ENCODE results near the gene MPHOSPH10.
"Not testable (repeated sequence)": the region's sequence is repeated elsewhere in the genome, so short reads cannot be mapped to it uniquely, and the experiment has no call there.

Gene MPHOSPH10

GRCh38 chr2:71130152-71130904, at the start of gene MPHOSPH10, which contains the start of gene MCEE:
TSS of gene MPHOSPH10 (plus strand) at chr2:71130634. CDS start at chr2:71130666, 32 bp downstream.
TSS of gene MCEE (minus strand) at chr2:71130229. CDS start at chr2:71130219, 10 bp downstream.
- DNase-seq = peak; percentile 92

- no peak for DNase-seq
Observed at GRCh38 chr2:71082402-71083252, 47.8 kb upstream of the MPHOSPH10 start.

GRCh38 chr2:71083297-71083696, 47.1 kb upstream of the MPHOSPH10 start:
- DNase-seq = not testable (repeated sequence)

DNA sequence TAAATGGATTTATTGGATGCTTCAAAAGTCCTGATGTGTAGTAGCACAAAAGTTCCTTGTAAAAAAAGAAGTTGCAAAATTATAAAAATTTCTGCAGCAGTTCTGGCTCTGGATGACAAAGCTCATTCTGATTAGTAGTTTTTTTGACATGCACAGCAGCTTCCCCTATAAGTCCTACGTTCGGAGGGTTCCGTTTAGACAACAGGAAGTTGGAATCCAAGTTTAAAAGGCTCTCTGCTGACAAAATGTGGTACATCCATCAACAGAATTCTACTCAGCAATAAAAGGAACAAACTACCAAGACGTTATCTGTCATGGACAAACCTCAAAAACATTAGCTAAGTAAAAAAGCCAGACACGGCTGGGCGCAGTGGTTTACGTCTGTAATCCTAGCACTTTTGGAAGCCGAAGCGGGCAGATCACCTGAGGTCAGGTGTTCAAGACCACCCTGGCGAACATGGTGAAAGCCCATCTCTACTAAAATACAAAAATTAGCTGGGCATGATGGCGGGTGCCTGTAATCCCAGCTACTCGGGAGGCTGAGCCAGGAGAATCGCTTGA, 46.6 kb upstream of the MPHOSPH10 start:
- not testable (repeated sequence) for DNase-seq

- not testable (repeated sequence) for DNase-seq
Observed at GRCh38 chr2:71085325-71086003, 45.0 kb upstream of the MPHOSPH10 start.

GRCh38 chr2:71089475-71089874, 41.0 kb upstream of the MPHOSPH10 start:
- DNase-seq = not testable (repeated sequence)

DNA sequence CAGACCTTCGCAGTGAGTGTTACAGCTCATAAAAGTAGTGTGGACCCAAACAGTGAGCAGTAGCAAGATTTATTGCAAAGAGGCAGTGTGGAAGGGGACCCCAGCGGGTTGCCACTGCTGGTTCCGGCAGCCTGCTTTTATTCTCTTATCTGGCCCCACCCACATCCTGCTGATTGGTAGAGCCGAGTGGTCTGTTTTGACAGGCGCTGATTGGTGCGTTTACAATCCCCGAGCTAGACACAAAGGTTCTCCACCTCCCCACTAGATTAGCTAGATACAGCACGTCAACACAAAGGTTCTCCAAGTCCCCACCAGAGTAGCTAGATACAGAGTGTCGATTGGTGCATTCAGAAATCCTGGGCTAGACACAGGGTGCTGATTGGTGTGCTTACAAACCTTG, 38.6 kb upstream of the MPHOSPH10 start:
- DNase-seq = not testable (repeated sequence)

DNA sequence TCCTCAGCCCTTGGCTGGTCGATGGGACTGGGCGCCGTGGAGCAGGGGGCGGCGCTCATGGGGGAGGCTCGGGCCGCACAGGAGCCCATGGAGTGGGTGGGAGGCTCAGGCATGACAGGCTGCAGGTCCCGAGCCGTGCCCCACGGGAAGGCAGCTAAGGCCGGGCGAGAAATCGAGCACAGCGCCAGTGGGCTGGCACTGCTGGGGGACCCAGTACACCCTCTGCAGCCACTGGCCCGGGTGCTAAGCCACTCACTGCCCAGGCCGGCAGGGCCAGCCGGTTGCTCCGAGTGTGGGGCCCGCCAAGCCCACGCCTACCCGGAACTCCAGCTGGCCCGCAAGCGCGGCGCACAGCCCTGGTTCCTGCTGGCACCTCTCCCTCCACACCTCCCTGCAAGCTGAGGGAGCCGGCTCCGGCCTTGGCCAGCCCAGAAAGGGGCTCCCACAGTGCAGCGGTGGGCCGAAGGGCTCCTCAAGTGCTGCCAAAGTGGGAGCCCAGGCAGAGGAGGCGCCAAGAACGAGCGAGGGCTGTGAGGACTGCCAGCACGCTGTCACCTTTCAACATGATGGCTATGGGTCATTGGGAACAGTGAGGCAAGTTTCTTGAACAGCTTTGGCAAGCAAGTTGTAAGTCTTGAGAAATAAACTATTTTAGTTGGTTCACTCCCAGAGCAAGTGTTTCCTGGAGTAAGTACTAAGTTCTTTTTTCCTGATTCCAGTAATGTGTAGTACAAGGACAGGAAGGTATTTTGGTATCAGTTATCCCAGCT, 37.8 kb upstream of the MPHOSPH10 start:
- DNase-seq = not testable (repeated sequence)

DNA sequence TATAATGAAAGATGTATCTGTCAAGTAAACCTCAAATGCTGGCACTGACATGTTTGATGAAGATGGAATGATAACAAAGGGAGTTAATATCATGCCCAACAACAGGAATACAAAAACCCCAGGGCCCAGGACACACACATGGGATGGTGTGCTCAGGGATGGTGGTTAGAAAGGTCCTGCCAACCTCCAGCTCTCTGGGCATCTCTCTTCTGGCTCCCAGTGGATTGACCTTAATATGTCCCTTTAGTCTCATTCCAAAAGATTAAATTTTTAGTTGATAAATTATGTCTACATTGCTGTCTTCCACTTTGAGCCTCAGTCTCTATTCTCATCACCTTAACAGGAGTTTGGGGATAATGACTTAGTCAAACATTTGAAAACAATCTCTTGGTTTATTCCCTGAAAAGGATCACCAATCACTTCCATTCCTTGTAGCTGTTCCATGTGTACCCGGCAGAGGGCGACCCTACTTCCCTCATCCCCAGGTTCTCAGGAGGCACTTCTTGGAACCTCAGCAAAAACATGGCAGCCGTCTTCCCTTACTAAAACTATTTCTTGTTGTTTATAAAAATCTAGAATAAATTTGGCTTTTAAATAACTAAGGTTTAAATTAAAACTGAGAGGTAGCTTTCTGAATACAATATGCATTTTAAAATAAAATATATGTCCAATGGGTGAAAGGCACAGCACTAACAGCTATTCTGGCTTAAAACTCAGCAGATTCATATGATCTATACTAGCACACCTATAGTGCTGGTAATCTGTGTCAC, 30.1 kb upstream of the MPHOSPH10 start:
- peak; percentile 38 for DNase-seq

DNA sequence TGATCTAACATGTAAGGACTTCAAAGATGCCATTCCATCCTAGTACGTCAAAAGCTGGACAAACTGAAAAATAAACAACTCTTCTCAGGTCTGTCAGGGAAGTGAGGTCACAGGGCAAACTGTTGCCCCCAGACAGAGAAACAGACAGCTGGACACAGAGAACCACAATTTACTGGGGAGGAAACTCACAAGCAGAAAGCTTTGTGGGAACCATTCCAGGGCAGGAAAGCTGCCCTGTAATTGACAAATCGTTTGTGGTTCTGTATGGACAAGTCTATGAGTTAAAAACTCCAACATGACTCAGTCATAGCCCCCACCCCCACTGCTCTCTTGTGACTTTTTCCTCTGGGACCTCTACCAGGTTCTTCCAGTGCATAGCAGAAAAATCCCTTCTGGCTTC, 28.8 kb upstream of the MPHOSPH10 start:
- peak; percentile 3 for DNase-seq

DNA sequence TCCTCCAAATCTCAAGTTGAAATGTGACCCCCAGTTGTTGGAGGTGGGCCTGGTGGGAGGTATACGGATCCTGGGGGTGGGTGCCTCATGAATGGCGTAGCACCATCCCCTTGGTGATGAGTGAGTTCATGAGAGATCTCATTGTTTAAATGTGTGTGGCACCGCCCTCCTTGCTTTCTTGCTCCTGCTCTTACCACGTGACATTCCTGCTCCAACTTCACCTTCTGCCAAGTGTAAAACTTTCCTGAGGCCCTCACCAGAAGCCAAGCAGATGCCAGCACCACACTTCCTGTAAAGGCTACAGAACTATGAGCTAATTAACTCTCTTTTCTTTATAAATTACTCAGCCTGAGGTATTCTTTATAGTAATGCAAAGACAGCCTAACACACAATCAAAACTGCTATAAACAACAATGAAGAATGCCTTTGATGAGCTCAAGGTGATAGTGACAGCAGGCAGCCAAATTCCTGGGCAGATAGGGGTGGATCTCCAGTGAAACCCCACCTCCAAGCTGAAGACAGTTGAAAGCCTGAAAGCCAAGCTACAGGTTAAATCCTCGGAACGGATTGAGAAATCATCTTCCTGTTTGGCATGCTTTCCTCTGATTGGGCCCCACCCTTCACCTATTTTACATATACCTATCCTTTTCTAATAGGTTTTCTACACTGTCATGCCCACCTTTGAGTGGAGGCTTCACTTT, 27.3 kb upstream of the MPHOSPH10 start:
- DNase-seq = no peak

- DNase-seq = no peak
Observed at GRCh38 chr2:71103809-71104208, 26.6 kb upstream of the MPHOSPH10 start.

GRCh38 chr2:71106463-71106862, 24.0 kb upstream of the MPHOSPH10 start:
- not testable (repeated sequence) for DNase-seq

DNA sequence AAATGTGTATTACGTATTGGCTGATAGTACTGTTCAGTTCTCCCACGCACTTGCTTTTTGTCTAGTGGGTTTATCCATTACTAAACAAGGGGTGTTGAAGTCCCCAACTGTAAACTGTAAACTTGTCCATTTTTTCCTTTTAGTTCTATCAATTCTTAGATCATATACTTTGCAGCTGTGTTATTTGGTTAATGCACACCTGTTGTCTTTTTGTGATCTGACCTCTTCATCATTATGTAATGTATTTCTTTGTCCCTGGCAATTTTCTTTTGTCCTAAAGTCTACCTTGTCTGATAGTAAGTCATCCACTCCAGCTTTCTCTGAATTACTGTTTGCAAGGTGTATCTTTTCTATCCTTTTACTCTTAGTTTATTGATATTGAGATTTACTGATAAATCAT, 22.3 kb upstream of the MPHOSPH10 start:
- no peak for DNase-seq

- no peak for DNase-seq
Observed at GRCh38 chr2:71113843-71114242, 16.6 kb upstream of the MPHOSPH10 start.

DNA sequence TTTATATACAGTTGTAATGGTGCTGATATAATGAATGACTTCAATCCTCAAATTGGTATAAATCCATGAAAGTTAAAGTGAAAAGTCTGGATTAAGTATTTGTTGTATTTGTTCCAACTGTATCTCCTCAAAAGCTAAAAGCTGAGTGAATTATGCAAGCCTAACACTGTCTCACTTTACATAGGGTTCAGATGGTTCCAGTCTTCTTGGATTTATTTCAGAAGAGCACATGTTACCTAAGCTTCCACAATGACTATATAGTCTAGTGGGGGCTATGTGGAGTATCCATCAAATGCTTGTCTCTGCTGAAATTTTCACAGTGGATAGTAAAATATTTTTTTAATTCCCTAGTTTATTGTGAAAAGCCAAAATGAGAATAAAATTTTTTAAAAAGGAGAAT, 13.4 kb upstream of the MPHOSPH10 start:
- no peak for DNase-seq

GRCh38 chr2:71120195-71120594, 10.2 kb upstream of the MPHOSPH10 start:
- no peak for DNase-seq

DNA sequence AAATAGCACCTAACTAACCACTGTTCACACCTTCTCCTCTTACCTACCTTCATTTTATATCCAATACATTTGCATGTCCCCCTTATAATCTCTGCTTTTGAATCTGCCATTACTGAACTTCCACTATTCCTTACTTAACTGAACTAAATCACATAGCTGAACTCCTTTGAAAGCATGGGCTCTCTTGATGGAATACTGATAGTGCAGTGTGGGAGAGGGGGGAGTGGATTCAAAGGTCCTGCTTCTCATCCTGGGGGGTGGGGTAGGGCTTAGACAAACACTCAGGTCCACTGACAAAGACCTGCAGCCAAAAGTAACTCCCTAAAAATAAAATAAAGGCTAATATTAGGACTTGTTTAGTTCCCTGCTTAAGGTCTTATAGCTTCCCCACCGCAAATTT, 9.0 kb upstream of the MPHOSPH10 start:
- no peak for DNase-seq

DNA sequence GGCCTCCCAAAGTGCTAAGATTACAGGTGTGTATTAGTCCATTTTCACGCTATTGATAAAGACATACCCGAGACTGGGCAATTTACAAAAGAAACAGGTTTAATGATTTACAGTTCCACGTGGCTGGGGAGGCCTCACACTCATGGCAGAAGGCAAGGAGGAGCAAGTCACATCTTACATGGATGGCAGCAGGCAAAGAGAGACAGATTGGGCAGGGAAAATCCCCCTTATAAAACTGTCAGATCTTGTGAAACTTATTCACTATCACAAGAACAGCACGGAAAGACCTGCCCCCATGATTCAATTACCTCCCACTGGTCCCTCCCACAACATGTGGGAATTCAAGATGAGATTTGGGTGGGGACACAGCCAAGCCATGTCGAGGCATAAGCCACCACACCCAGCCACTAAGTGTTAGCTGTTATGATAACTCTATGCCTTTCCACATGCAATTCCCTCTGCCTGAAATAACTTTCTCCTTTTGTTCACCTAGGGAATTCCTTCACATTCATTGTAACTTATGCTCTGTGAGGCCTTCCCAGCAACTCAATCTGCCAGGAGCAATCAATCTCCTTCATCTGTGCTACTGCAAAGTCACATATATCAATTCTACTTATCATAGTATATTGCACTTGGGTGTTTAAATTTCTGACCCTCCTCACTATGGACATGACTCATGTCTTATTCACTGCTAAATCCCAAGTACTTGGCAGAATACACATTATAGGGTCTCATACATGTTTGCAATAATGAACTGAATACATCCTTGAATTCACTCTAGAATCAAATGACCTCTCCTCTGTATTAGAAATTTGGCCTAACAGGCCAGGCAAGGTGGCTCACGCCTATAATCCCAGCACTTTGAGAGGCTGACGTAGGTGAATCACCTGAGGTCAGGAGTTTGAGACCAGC, 7.8 kb upstream of the MPHOSPH10 start:
- DNase-seq = no peak

Data from NCI-H226 (cell line).